Mesodermal cell (in vitro differentiated cells): Measurements from ENCODE around the gene AIM2.

Source experiments
- H3K27ac ChIP-seq: 2 replicates; pipeline ENCODE4 v1.7.0; 2013; ENCODE audit warnings: mild to moderate bottlenecking, low read depth, low read length, moderate library complexity; ENCODE audit not compliant: severe bottlenecking
- H3K36me3 ChIP-seq: 2 replicates; pipeline ENCODE4 v1.7.1; 2013; ENCODE audit warnings: mild to moderate bottlenecking, low read length, moderate library complexity; ENCODE audit not compliant: control insufficient read depth, insufficient read depth
- H3K4me1 ChIP-seq: one replicate; pipeline ENCODE4 v1.7.1; 2013; ENCODE audit warnings: mild to moderate bottlenecking, low read length; ENCODE audit not compliant: insufficient read depth, control insufficient read depth, poor library complexity, severe bottlenecking
- H3K4me3 ChIP-seq: 2 replicates; pipeline ENCODE4 v1.7.0; 2013; ENCODE audit warnings: low read length, control low read depth, mild to moderate bottlenecking; ENCODE audit not compliant: insufficient read depth, poor library complexity, severe bottlenecking; ENCODE audit errors: extremely low read depth
- H3K9me3 ChIP-seq: 2 replicates; pipeline ENCODE4 v1.7.1; 2013; ENCODE audit warnings: mild to moderate bottlenecking, low read length, moderate library complexity; ENCODE audit not compliant: control insufficient read depth
- WGBS, 2 experiments: methylation state at CpG; one replicate each; pipeline ENCODE4 v1.1.5; 2013; ENCODE audit warnings: missing lambda C conversion rate in 2 of 2; ENCODE audit not compliant: insufficient coverage in 2 of 2; 5-methylcytosine and 5-hydroxymethylcytosine counted together

Gene AIM2

GRCh38 chr1:159091607-159092031 is 15.1 kb upstream of the AIM2 start:
- no peak overlapping the region for H3K4me3 ChIP-seq
- peaks cover 8% of the 10 kb centered on the region for H3K4me1 ChIP-seq
- no peaks in the 10 kb centered on the region for H3K36me3 ChIP-seq
- H3K27ac ChIP-seq: no peak overlapping the region
- WGBS, 2 experiments: 100% methylated on average over 1 of the region's 1 CpG; no CpG with 5 or more reads in 1 of the 2 experiments
- no peaks in the 10 kb centered on the region for H3K9me3 ChIP-seq

GRCh38 chr1:159091180-159091560 is 14.6 kb upstream of the AIM2 start:
- H3K27ac ChIP-seq: no peak overlapping the region
- H3K9me3 ChIP-seq: no peaks in the 10 kb centered on the region
- no CpG with 5 or more reads among the region's 2 CpGs for WGBS, 2 experiments
- H3K4me3 ChIP-seq: no peak overlapping the region
- H3K36me3 ChIP-seq: no peaks in the 10 kb centered on the region
- H3K4me1 ChIP-seq: peaks cover 8% of the 10 kb centered on the region

DNA sequence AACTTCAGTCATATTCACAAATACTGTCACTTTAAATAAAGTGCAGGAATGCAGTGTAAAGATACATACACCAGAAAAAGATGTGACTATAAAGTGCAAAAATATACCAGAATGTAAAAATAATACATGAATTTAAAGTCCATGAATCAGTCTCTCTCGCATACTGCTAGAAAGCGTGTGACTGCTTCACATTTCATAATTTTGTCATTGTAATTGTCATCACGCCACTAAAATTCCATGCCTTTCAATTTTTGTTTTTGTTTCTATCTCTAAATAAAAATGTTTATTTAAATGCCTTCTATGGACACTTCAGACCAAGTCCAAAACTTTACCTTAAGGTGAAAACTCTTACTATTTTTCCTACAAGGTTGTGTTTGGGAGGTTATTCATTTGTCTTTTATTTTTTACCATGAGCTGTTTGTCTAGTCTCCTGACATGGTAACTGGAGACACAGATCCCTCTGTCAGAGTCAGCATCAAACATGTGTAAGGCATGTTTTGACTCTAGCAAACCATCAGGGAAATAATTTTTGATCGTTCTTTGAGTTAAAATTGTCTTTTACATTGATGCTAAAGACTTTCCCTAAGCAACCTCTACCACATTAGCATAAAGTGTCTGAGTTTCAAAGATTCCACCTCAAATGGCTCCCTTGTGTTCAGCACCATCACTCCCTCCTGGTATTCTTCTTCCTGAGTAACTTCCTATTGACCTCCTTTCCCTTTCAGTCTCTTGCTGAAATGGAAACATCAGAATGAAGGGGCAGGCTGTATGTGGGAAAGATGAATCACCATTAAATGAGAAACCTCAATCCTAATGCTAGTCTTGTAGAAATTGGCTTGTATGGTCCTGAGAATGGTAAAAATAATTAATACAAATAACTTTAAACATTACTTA is 14.0 kb upstream of the AIM2 start:
- 73 to 92% methylated on average over 2 to 3 of the region's 4 CpGs for WGBS, 2 experiments
- no peak overlapping the region for H3K27ac ChIP-seq
- H3K4me3 ChIP-seq: no peak overlapping the region

GRCh38 chr1:159089184-159089791 is 12.7 kb upstream of the AIM2 start:
- Histone ChIP-seq H3K4me1 (peaks cover 8% of the 10 kb centered on the region), H3K27ac (no peak overlapping the region), H3K9me3 (no peaks in the 10 kb centered on the region), H3K4me3 (no peak overlapping the region), H3K36me3 (no peaks in the 10 kb centered on the region)
- WGBS, 2 experiments: 88 to 96% methylated on average over 2 of the region's 4 CpGs

More for the DNA sequence above, 14.0 kb upstream of the AIM2 start:
- H3K4me1 ChIP-seq: peaks cover 8% of the 10 kb centered on the region
- no peaks in the 10 kb centered on the region for H3K9me3 ChIP-seq
- H3K36me3 ChIP-seq: no peaks in the 10 kb centered on the region

- H3K27ac ChIP-seq: no peak overlapping the region
- H3K9me3 ChIP-seq: no peaks in the 10 kb centered on the region
- H3K4me1 ChIP-seq: peaks cover 8% of the 10 kb centered on the region
- WGBS, 2 experiments: 77 to 80% methylated on average over 2 of the region's 6 CpGs
- no peak overlapping the region for H3K4me3 ChIP-seq
- no peaks in the 10 kb centered on the region for H3K36me3 ChIP-seq
Observed at GRCh38 chr1:159088546-159089183, 12.1 kb upstream of the AIM2 start.

DNA sequence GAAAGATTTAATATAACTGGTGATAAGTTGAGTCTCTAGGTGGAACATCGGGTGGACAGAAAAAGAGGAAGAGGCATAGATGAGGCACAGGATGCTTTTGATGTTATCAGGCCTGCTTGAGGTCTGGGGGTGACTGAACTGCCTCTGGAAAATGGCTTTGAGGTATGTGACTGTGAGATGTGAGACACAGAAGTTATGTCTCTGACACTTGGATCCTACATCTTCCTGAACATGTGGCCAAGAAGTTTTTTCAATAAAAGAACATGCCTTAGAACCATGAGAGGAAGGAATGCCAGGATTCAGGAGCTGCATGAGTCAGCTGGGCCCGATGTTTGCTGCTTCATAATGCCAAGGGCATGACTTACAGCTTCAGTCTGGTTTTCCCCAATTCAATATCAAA is 11.5 kb upstream of the AIM2 start:
- no peak overlapping the region for H3K27ac ChIP-seq
- H3K4me1 ChIP-seq: peaks cover 8% of the 10 kb centered on the region
- H3K9me3 ChIP-seq: no peaks in the 10 kb centered on the region
- WGBS, 2 experiments: 94 to 100% methylated on average over 2 of the region's 2 CpGs
- H3K4me3 ChIP-seq: no peak overlapping the region
- H3K36me3 ChIP-seq: no peaks in the 10 kb centered on the region

GRCh38 chr1:159084867-159085266 is 8.3 kb upstream of the AIM2 start:
- Histone ChIP-seq H3K9me3 (no peaks in the 10 kb centered on the region), H3K4me1 (no peaks in the 10 kb centered on the region), H3K36me3 (no peaks in the 10 kb centered on the region), H3K27ac (no peak overlapping the region), H3K4me3 (no peak overlapping the region)
- 97 to 100% methylated on average over 3 of the region's 3 CpGs for WGBS, 2 experiments

DNA sequence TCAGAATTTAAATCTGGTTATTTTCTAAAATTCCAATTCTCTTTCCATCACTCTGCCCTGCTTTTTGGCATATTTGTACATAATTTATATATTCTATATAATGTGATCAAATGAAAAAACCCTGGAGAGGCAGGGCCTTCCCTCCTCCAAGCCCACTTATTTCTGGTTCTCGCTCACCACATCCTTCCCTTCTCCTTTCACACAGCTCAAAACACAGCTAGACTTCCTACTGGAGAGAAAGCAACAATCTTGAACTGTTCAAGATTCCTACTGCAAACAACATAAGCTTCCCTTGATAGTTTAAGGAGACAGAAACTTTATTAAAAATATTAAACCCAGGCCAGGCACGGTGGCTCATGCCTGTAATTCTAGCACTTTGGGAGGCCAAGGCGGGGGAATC is 7.6 kb upstream of the AIM2 start:
- H3K9me3 ChIP-seq: no peaks in the 10 kb centered on the region
- H3K36me3 ChIP-seq: no peaks in the 10 kb centered on the region
- no peak overlapping the region for H3K4me3 ChIP-seq
- H3K27ac ChIP-seq: no peak overlapping the region
- WGBS, 2 experiments: 80 to 100% methylated on average over 2 to 3 of the region's 3 CpGs
- no peaks in the 10 kb centered on the region for H3K4me1 ChIP-seq

- no CpG with 5 or more reads among the region's 1 CpG for WGBS, 2 experiments
- H3K9me3 ChIP-seq: no peaks in the 10 kb centered on the region
- H3K36me3 ChIP-seq: no peaks in the 10 kb centered on the region
- H3K27ac ChIP-seq: no peak overlapping the region
- H3K4me3 ChIP-seq: no peak overlapping the region
- no peaks in the 10 kb centered on the region for H3K4me1 ChIP-seq
Observed at GRCh38 chr1:159083013-159083412, 6.4 kb upstream of the AIM2 start.

GRCh38 chr1:159081626-159082025 is 5.1 kb upstream of the AIM2 start:
- H3K4me3 ChIP-seq: no peak overlapping the region
- H3K9me3 ChIP-seq: no peaks in the 10 kb centered on the region
- no peaks in the 10 kb centered on the region for H3K36me3 ChIP-seq
- no peaks in the 10 kb centered on the region for H3K4me1 ChIP-seq
- WGBS, 2 experiments: 100% methylated on average over 1 of the region's 1 CpG; no CpG with 5 or more reads in 1 of the 2 experiments
- no peak overlapping the region for H3K27ac ChIP-seq
